Thyroid gland (tissue), 4 donors: ENCODE measurements around the gene SCRG1. TPM values are rescaled to one million over a fixed set of nuclear protein-coding genes. Genes with fewer than 3 reads are reported as not detected.

Experiments used
- DNase-seq, 2 donors: peaks; one replicate each; pipeline ENCODE4 v3.0.0-alpha.2; 2019
- H3K27ac ChIP-seq, 3 donors: fragments of 200-600 bp; sonication (generic); 1 replicate in 2 of 3; 2 replicates in 1 of 3; pipeline ENCODE4 v1.5.1; 2016 to 2019; ENCODE audit warnings: mild to moderate bottlenecking in 1 of 3, moderate library complexity in 1 of 3
- H3K27me3 ChIP-seq: fragments of 200-600 bp; sonication (generic); one replicate; pipeline ENCODE4 v1.5.1; 2019
- H3K36me3 ChIP-seq, 2 donors: fragments of 200-600 bp; sonication (generic); one replicate each; pipeline ENCODE4 v1.5.1; 2016 to 2019
- H3K4me1 ChIP-seq, 2 donors: fragments of 200-600 bp; sonication (generic); one replicate each; pipeline ENCODE4 v1.5.1; 2017 to 2019
- H3K4me3 ChIP-seq, 3 donors: fragments of 200-600 bp; sonication (generic); replicated peaks in 1 of 3; 1 replicate in 2 of 3; 2 replicates in 1 of 3; pipeline ENCODE4 v1.5.1; 2016; ENCODE audit warnings: mild to moderate bottlenecking in 1 of 3
- H3K9me3 ChIP-seq: fragments of 200-600 bp; sonication (generic); one replicate; pipeline ENCODE4 v1.5.1; 2017
- POLR2A ChIP-seq, 2 donors: fragments of 450-650 bp; IDR thresholded peaks; one replicate each; pipeline ENCODE4 v1.6.1; 2017; ENCODE audit warnings: antibody characterized with exemption in 2 of 2, mild to moderate bottlenecking in 2 of 2, moderate library complexity in 1 of 2
- WGBS, 2 donors: methylation state at CpG; one replicate each; pipeline ENCODE4 v1.1.5; 2017; 5-methylcytosine and 5-hydroxymethylcytosine counted together
- intact Hi-C: fragments of 100-400 bp; cut with DNase I; formaldehyde crosslinking; loops from one replicate; pipeline ENCODE4 v1.15.1; 2023
- small RNA-seq: library from RNA; depleted of rRNA; stranded (forward); fragments of <200 nt; gene quantifications from one replicate; pipeline ENCODE3, GENCODE V24; 2016
- total RNA-seq, 4 donors: library from RNA; depleted of rRNA; stranded (reverse); fragments of >200 nt; gene quantifications; one replicate each; pipeline ENCODE4 v1.2.3, GENCODE V29; 2016
- TF ChIP-seq, protein P1 (sequence below), 6 experiments: fragments of 200-600 bp in 3 of 6; fragments of 450-650 bp in 3 of 6; sonication (generic) in 3 of 6; IDR thresholded peaks; one replicate each; pipeline ENCODE4 v1.5.1; 2016 to 2019; ENCODE audit warnings: antibody characterized with exemption in 6 of 6, mild to moderate bottlenecking in 2 of 6, inconsistent platforms in 1 of 6, moderate library complexity in 1 of 6

Gene SCRG1
- total RNA-seq, 4 donors from 2014 or later = 0.11 to 0.27 TPM; not detected in 2

DNA sequence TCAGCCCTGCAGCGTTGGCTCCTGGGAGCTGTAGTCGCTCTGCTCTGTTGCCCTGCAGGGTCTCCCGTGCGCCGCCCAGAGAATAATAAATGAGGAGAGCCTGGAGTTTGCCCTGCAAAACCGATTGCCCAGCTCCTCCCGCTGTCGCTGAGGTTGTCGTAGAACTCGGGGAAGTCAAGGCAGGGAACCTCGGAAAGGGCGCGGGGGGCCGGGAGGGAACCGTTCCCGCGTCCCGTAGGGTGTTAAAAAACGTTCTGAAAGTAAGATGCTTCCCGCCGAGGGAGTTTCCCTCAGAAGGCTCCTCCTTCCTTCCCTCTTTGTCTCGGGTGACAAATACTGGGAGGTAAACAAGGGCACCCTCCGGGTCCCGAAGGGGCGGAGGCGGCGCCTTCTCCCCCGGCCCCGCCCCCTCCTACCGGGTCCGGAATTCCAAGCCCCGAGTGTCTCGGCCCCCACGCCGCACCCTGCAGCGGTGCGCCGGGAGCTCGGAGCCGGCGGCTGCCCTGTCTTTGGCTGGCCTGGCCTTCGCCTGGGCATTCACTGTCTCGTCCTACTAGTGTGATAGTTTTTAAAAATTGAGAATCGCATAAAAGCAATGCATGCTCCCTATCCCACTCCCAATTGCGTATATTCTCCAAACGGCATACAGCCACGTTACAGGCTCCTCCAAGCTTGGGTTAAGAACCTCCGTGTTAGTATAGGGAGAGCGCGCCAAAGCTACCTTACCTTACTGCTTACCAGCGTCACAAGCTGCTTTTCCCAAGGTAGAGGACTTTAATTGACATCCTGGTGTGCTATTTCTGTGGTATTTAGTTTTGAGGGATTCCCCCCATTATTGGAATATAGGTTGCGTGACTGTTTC, 63.8 kb downstream of the SCRG1 start:
- peak; percentile 66 to 69 for DNase-seq
- peaks cover 4 to 18% of the 10 kb centered on the region in 2 donors for H3K4me1 ChIP-seq
- WGBS, 2 donors = 2 to 4% methylated on average over 28 to 39 of the region's 52 CpGs
- H3K27ac ChIP-seq = peak overlapping the region; percentile 47 to 66 (median 52)
- H3K36me3 ChIP-seq = peaks cover 0 to 10% of the 10 kb centered on the region in 2 donors
- intact Hi-C loops = no loop called here
- peak overlapping the region; percentile 52 to 73 (median 63) for H3K4me3 ChIP-seq
- no peaks in the 10 kb centered on the region for H3K27me3 ChIP-seq
- TF ChIP-seq POLR2A (IDR thresholded peaks at IDR 0.05) = peak in 1 of 2 donors; percentile 40
- TF ChIP-seq, protein P1, sequence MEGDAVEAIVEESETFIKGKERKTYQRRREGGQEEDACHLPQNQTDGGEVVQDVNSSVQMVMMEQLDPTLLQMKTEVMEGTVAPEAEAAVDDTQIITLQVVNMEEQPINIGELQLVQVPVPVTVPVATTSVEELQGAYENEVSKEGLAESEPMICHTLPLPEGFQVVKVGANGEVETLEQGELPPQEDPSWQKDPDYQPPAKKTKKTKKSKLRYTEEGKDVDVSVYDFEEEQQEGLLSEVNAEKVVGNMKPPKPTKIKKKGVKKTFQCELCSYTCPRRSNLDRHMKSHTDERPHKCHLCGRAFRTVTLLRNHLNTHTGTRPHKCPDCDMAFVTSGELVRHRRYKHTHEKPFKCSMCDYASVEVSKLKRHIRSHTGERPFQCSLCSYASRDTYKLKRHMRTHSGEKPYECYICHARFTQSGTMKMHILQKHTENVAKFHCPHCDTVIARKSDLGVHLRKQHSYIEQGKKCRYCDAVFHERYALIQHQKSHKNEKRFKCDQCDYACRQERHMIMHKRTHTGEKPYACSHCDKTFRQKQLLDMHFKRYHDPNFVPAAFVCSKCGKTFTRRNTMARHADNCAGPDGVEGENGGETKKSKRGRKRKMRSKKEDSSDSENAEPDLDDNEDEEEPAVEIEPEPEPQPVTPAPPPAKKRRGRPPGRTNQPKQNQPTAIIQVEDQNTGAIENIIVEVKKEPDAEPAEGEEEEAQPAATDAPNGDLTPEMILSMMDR (IDR thresholded peaks at IDR 0.05) = no peak
- H3K9me3 ChIP-seq = no peaks in the 10 kb centered on the region

Small RNA genes within 50 kb of the gene (small RNA-seq; reads per million reads assigned to genes)
- not detected for gene RNU6-1096P

Other genes with a start within 250 kb of the SCRG1 start
- gene GALNT7, start 230.3 kb downstream of the SCRG1 start, total RNA-seq = 10 to 100 TPM; 15.6 to 38.2 (median 23.8) TPM
- 10 to 100 TPM; 13.3 to 47.8 (median 30.7) TPM for gene HMGB2, start 64.8 kb downstream of the SCRG1 start, total RNA-seq
- gene SAP30, start 28.2 kb downstream of the SCRG1 start, total RNA-seq = 10 to 100 TPM; 22.2 to 47.9 (median 29.8) TPM
- gene HAND2, start 131.1 kb upstream of the SCRG1 start, total RNA-seq = 1 to 10 TPM; 2.0 to 8.9 (median 4.0) TPM